Naive B cell (primary cell): ENCODE data around the gene RNF183. TPM values are rescaled to one million over a fixed set of nuclear protein-coding genes. Genes with fewer than 3 reads are reported as not detected.

Source experiments
- ATAC-seq, 2 donors: fragments of 150-1000 bp; cut with Tn5 transposase; 2 replicates each; pipeline ENCODE4 v1.10.0; 2021; ENCODE audit warnings: low read depth in 2 of 2, mild to moderate bottlenecking in 2 of 2, moderate library complexity in 2 of 2
- DNase-seq: peaks from one replicate; pipeline ENCODE4 v3.0.0; 2022
- H3K27ac Mint-ChIP-seq, 6 donors: one replicate each; pipeline ENCODE4 v1.8.0; 2020 to 2022; ENCODE audit warnings: mild to moderate bottlenecking in 6 of 6, mixed read lengths in 6 of 6, moderate library complexity in 5 of 6, inconsistent platforms in 2 of 6
- H3K27me3 Mint-ChIP-seq, 3 donors: one replicate each; pipeline ENCODE4 v1.8.0; 2021 to 2022; ENCODE audit warnings: mixed read lengths in 3 of 3, mild to moderate bottlenecking in 1 of 3
- H3K36me3 Mint-ChIP-seq, 2 donors: one replicate each; pipeline ENCODE4 v1.8.0; 2020 to 2022; ENCODE audit warnings: mixed read lengths in 2 of 2, inconsistent platforms in 1 of 2, mild to moderate bottlenecking in 1 of 2
- H3K4me1 Mint-ChIP-seq, 3 donors: one replicate each; pipeline ENCODE4 v1.8.0; 2020 to 2022; ENCODE audit warnings: mixed read lengths in 3 of 3, inconsistent platforms in 1 of 3, mild to moderate bottlenecking in 1 of 3, moderate library complexity in 1 of 3
- H3K4me3 Mint-ChIP-seq, 8 donors: one replicate each; pipeline ENCODE4 v1.8.0; 2020 to 2022; ENCODE audit warnings: mild to moderate bottlenecking in 8 of 8, mixed read lengths in 8 of 8, moderate library complexity in 8 of 8, inconsistent platforms in 2 of 8
- H3K9me3 Mint-ChIP-seq, 7 donors: one replicate each; pipeline ENCODE4 v1.8.0; 2020 to 2022; ENCODE audit warnings: mixed read lengths in 7 of 7, mild to moderate bottlenecking in 5 of 7, inconsistent platforms in 2 of 7, moderate library complexity in 1 of 7
- polyA plus RNA-seq, 6 donors: library from polyadenylated mRNA; unstranded; fragments of 300-500 nt; fragmentation: Illumina TruSeq; gene quantifications; one replicate each; pipeline ENCODE4 v1.2.3, GENCODE V29; 2021; ENCODE audit warnings: low read depth in 6 of 6

The RNF183 gene
- polyA plus RNA-seq, 6 donors from 2014 or later = not detected

GRCh38 chr9:113340011-113340699, 37.0 kb upstream of the RNF183 start, which contains the start of gene WDR31:
Gene WDR31, minus strand, starts transcription at chr9:113340275. Its CDS starts 8,253 bp downstream, at chr9:113332022.
- peak; percentile 95 to 97 for ATAC-seq
- Mint-ChIP-seq H3K9me3 (no peaks in the 10 kb centered on the region), H3K27ac (peak within 1 kb of the TSS in 5 of 6 donors; percentile 4 to 80 (median 76)), H3K36me3 (no peaks in the 10 kb centered on the region), H3K27me3 (no peaks in the 10 kb centered on the region), H3K4me1 (peaks cover 13 to 19% (median 16%) of the 10 kb centered on the region in 3 donors), H3K4me3 (peak within 1 kb of the TSS; percentile 83 to 94 (median 88))
- peak; percentile 58 for DNase-seq

DNA sequence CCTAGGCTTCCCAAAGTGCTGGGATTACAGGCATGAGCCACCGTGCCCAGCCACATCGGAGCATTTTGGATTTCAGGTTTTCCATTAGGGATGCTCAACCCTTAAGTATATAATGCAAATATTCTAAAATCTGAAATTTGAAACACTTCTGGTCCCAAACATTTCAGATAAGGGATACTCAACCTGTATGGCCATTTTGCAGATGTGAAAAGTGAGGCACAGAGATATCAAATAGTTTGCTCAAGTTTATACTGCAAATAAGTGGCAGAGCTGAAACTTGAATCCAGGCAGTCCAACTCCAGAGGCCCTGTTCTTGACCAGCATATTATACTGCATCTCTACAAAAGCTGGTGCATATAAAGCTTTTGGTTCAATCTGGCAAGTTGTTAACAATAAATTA, 34.5 kb upstream of the RNF183 start:
- Mint-ChIP-seq H3K36me3 (no peaks in the 10 kb centered on the region), H3K4me1 (peaks cover 13 to 19% (median 16%) of the 10 kb centered on the region in 3 donors), H3K27ac (no peak overlapping the region), H3K27me3 (no peaks in the 10 kb centered on the region), H3K4me3 (peak overlapping the region in 1 of 8 donors; percentile 83), H3K9me3 (no peaks in the 10 kb centered on the region)
- DNase-seq (no peak), ATAC-seq (no peak)

DNA sequence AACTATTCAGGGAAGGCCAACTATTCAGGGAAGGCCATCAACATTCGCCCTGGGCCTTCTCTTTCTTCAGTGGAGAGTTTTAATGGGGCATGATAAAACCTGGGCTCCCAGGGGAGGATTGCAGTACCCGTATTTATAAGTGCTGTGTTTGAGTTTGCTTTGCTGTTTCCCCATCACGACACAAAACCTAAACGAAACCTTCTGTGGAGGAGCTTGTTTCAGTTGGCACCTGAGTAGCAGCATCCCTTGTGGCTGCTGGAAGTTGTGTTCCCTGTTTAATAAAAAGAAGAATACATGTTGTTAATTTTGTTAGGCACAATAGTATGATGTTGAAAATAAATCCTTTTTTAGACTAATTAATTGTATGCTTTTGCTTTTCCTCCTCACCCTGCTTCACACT, 28.6 kb upstream of the RNF183 start:
- H3K4me3 Mint-ChIP-seq = no peak overlapping the region
- no peaks in the 10 kb centered on the region for H3K27me3 Mint-ChIP-seq
- H3K36me3 Mint-ChIP-seq = no peaks in the 10 kb centered on the region
- DNase-seq (no peak), ATAC-seq (no peak)
- no peak overlapping the region for H3K27ac Mint-ChIP-seq
- H3K4me1 Mint-ChIP-seq = no peaks in the 10 kb centered on the region
- no peaks in the 10 kb centered on the region for H3K9me3 Mint-ChIP-seq

GRCh38 chr9:113328045-113328782, 25.0 kb upstream of the RNF183 start:
- DNase-seq (no peak), ATAC-seq (no peak)
- H3K27ac Mint-ChIP-seq = no peak overlapping the region
- H3K4me3 Mint-ChIP-seq = no peak overlapping the region
- no peaks in the 10 kb centered on the region for H3K4me1 Mint-ChIP-seq
- H3K36me3 Mint-ChIP-seq = no peaks in the 10 kb centered on the region
- H3K27me3 Mint-ChIP-seq = no peaks in the 10 kb centered on the region
- no peaks in the 10 kb centered on the region for H3K9me3 Mint-ChIP-seq

DNA sequence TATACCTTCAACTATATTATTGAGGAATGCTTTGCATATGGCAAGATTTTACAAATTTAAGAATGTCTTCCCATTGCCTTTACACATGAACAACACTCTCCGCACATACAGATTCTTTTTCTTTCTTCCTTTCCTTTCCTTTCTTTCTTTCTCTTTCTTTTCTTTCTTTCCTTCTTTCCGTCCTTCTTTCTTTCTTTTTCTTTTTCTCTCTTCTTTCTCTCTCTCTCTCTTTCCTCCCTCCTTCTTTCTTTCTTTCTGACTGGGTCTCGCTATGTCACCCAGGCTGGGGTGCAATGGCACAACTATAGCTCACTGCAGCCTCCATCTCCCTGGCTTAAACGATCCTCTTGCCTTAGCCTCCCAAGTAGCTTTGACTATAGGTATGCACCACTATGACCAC, 23.1 kb upstream of the RNF183 start:
- no peaks in the 10 kb centered on the region for H3K9me3 Mint-ChIP-seq
- H3K27me3 Mint-ChIP-seq = no peaks in the 10 kb centered on the region
- no peaks in the 10 kb centered on the region for H3K36me3 Mint-ChIP-seq
- no peak for ATAC-seq
- peak overlapping the region in 1 of 6 donors; percentile 72 for H3K27ac Mint-ChIP-seq
- no peak overlapping the region for H3K4me3 Mint-ChIP-seq
- no peak for DNase-seq
- H3K4me1 Mint-ChIP-seq = no peaks in the 10 kb centered on the region

DNA sequence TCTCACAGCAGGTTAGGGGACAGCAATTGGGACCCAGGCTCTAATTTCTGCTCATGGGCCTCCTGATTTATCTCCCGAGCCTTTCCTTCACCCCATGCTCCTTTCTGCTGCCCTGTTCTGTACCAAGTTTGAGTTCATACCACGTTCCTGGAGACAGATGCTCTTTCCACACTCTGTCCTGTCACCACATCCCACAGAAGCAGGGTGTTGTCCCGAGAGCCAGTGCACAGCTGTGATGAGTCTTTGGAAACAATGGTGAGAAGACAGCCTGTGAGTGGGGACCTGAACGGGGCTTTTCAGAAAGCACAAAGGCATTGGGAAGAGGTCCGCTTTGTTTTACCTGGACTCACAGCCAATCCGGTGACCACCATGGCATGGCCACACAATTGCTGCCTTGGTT, 19.5 kb upstream of the RNF183 start:
- Mint-ChIP-seq H3K4me3 (no peak overlapping the region), H3K27ac (no peak overlapping the region), H3K4me1 (no peaks in the 10 kb centered on the region), H3K36me3 (no peaks in the 10 kb centered on the region), H3K9me3 (no peaks in the 10 kb centered on the region), H3K27me3 (no peaks in the 10 kb centered on the region)
- ATAC-seq = no peak
- no peak for DNase-seq

- H3K36me3 Mint-ChIP-seq = no peaks in the 10 kb centered on the region
- no peaks in the 10 kb centered on the region for H3K4me1 Mint-ChIP-seq
- DNase-seq = no peak
- H3K27ac Mint-ChIP-seq = no peak overlapping the region
- no peaks in the 10 kb centered on the region for H3K9me3 Mint-ChIP-seq
- H3K4me3 Mint-ChIP-seq = no peak overlapping the region
- no peak for ATAC-seq
- no peaks in the 10 kb centered on the region for H3K27me3 Mint-ChIP-seq
Observed at GRCh38 chr9:113320051-113320450, 16.9 kb upstream of the RNF183 start.

DNA sequence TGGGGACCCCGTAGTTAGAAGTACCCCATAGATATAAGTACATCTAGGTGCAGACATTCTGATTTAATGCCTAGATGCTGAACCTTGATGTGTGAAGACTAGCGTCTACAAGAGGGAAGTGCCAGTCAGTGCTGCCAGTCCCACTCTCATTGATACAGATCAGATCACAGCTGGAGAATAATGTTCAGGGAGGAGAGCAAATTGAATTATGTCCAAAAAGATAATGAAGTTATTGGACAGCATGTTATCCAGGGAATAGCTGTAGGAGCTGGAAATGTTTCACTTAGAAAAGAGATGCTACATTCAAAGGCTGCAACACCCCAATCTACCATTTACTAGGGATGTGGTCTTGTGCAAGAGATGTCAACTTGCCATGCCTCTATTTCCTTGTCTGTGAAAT, 15.9 kb upstream of the RNF183 start:
- no peaks in the 10 kb centered on the region for H3K36me3 Mint-ChIP-seq

DNA sequence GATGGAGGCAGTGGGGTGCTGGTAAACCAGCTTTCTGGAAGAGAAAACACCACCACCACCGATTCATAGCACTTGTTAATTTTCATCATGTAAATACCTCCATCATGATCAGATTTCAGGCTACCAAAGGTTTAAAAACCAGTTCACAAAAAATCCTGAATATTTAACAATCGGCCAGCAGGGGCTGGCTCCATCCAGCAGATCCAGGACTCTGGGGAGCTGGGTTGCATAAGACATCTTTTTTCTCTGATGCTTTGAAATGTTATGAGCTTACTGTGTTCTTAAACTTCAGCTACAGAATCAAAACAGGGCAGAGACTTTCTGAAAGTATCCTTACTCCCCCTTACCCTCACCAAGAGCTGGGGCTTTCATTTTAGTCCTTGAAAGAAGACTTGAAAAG, 14.6 kb upstream of the RNF183 start:
- H3K36me3 Mint-ChIP-seq = no peaks in the 10 kb centered on the region
- H3K4me1 Mint-ChIP-seq = no peaks in the 10 kb centered on the region
- no peaks in the 10 kb centered on the region for H3K27me3 Mint-ChIP-seq
- DNase-seq = no peak
- H3K4me3 Mint-ChIP-seq = no peak overlapping the region
- ATAC-seq = no peak
- H3K27ac Mint-ChIP-seq = no peak overlapping the region
- H3K9me3 Mint-ChIP-seq = no peaks in the 10 kb centered on the region

More for the DNA sequence above, 15.9 kb upstream of the RNF183 start:
- Mint-ChIP-seq H3K27me3 (no peaks in the 10 kb centered on the region), H3K9me3 (no peaks in the 10 kb centered on the region), H3K4me3 (no peak overlapping the region), H3K4me1 (no peaks in the 10 kb centered on the region), H3K27ac (no peak overlapping the region)
- ATAC-seq (no peak), DNase-seq (no peak)

DNA sequence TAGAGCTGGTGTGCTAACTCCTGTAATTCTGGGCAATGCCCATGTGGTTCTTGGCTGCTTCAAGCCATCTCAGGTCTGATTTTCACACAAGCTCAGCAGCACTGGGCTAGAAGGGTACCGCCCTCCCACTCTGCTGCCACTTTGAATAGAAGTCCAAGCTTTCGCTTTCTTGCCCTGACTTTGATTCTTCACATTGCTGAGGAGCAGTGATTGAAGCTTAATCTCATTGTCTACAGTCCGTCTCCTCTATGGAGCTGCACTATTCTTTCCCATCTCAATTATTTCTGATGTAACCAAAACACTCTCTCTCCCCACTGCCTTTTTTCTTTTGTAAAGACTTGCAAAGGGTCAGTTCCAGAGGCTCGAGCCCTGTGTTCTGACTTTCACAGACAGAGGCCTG, 12.9 kb upstream of the RNF183 start:
- DNase-seq (no peak), ATAC-seq (no peak)
- Mint-ChIP-seq H3K4me3 (no peak overlapping the region), H3K4me1 (no peaks in the 10 kb centered on the region), H3K27ac (no peak overlapping the region), H3K27me3 (no peaks in the 10 kb centered on the region), H3K9me3 (no peaks in the 10 kb centered on the region), H3K36me3 (no peaks in the 10 kb centered on the region)

- no peaks in the 10 kb centered on the region for H3K4me1 Mint-ChIP-seq
- H3K4me3 Mint-ChIP-seq = no peak overlapping the region
- no peaks in the 10 kb centered on the region for H3K27me3 Mint-ChIP-seq
- ATAC-seq = no peak
- no peaks in the 10 kb centered on the region for H3K36me3 Mint-ChIP-seq
- no peak overlapping the region for H3K27ac Mint-ChIP-seq
- H3K9me3 Mint-ChIP-seq = no peaks in the 10 kb centered on the region
- DNase-seq = no peak
Observed at GRCh38 chr9:113315231-113315630, 12.1 kb upstream of the RNF183 start.

GRCh38 chr9:113313261-113313660, 10.1 kb upstream of the RNF183 start:
- Mint-ChIP-seq H3K9me3 (no peaks in the 10 kb centered on the region), H3K27ac (no peak overlapping the region), H3K27me3 (no peaks in the 10 kb centered on the region), H3K4me1 (no peaks in the 10 kb centered on the region), H3K4me3 (no peak overlapping the region), H3K36me3 (no peaks in the 10 kb centered on the region)
- ATAC-seq (no peak), DNase-seq (no peak)

- H3K27me3 Mint-ChIP-seq = no peaks in the 10 kb centered on the region
- DNase-seq (no peak), ATAC-seq (no peak)
- no peak overlapping the region for H3K27ac Mint-ChIP-seq
- no peaks in the 10 kb centered on the region for H3K4me1 Mint-ChIP-seq
- H3K36me3 Mint-ChIP-seq = no peaks in the 10 kb centered on the region
- H3K4me3 Mint-ChIP-seq = no peak overlapping the region
- no peaks in the 10 kb centered on the region for H3K9me3 Mint-ChIP-seq
Observed at GRCh38 chr9:113311961-113312360, 8.8 kb upstream of the RNF183 start.

DNA sequence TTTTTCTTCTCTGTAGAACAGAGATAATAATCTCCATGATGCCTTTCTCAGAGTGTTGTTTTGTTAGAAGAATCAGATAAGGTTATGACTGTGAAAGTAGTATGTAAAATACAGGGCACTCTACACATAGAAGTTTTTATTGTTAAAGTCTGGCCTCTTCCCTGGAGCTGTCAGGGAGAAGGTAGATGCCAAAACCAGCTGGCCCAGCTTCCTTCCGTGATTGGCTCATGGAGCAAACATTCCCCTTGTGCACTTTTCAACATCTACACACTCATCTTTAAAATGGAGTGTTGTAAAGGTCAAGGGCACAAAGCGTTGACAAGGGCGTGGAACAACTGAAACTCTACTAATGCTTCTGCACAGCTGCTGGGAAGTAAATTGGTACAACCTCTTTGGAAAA, 7.4 kb upstream of the RNF183 start:
- Mint-ChIP-seq H3K27me3 (no peaks in the 10 kb centered on the region), H3K4me3 (no peak overlapping the region), H3K9me3 (no peaks in the 10 kb centered on the region), H3K36me3 (no peaks in the 10 kb centered on the region), H3K27ac (no peak overlapping the region), H3K4me1 (no peaks in the 10 kb centered on the region)
- ATAC-seq (no peak), DNase-seq (no peak)
